GM12891 (cell line): ENCODE data around the gene MAPK1IP1L.
"Not testable (repeated sequence)": the region's sequence is repeated elsewhere in the genome, so short reads cannot be mapped to it uniquely, and the experiment has no call there.

Experiments
- DNase-seq: peaks from one replicate; pipeline ENCODE4 v3.0.0; 2011; ENCODE audit warnings: low spot score; ENCODE audit not compliant: insufficient read length
- FAIRE-seq: peaks from 2 replicates; lab custom pipeline; 2011; peaks lifted over from hg19 to GRCh38; lab: Jason Lieb, UNC
- PAX5 ChIP-seq: IDR thresholded peaks from 2 replicates; pipeline ENCODE4 v1.6.1; 2011; ENCODE audit warnings: low read length, moderate library complexity, mild to moderate bottlenecking; ENCODE audit not compliant: insufficient read depth, severe bottlenecking
- POLR2A ChIP-seq: IDR thresholded peaks from 2 replicates; pipeline ENCODE4 v1.6.1; 2011; ENCODE audit warnings: low read depth, low read length, control low read depth
- POLR2AphosphoS5 ChIP-seq: IDR thresholded peaks from 2 replicates; pipeline ENCODE4 v1.6.1; 2011; ENCODE audit warnings: low read depth, low read length, control low read depth
- POU2F2 ChIP-seq: IDR thresholded peaks from 2 replicates; pipeline ENCODE4 v1.6.1; 2011; ENCODE audit warnings: low read depth, mild to moderate bottlenecking, control low read depth, low read length, moderate library complexity
- SPI1 ChIP-seq: IDR thresholded peaks from 2 replicates; pipeline ENCODE4 v1.6.1; 2011; ENCODE audit warnings: low read depth, low read length, control low read depth
- TAF1 ChIP-seq: IDR thresholded peaks from 2 replicates; pipeline ENCODE4 v1.6.1; 2011; ENCODE audit warnings: low read depth, low read length, control low read depth

The MAPK1IP1L gene

DNA sequence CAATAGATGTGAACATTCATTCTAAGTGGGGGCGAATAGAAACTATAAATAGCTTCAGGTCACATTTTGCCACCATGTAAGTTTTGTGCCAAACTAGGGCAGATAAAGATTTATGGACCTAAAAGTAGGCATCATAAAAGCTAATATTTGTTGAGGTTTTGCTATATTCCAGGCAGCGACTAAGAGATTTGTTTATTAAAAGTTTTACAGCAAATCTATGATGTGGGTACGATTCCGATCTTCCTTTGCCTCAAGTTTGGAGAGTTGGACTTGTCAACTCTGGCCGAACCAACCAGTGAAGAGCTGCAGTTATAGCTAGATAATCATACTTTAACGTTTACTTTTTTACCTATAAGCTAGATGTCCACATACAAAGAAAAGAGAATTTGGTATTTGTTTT lies 1.6 kb downstream of the MAPK1IP1L start:
- peak; percentile 41 for FAIRE-seq
- TF ChIP-seq POLR2A (no peak), POU2F2 (no peak), TAF1 (no peak), PAX5 (no peak), POLR2AphosphoS5 (no peak), SPI1 (no peak)

DNA sequence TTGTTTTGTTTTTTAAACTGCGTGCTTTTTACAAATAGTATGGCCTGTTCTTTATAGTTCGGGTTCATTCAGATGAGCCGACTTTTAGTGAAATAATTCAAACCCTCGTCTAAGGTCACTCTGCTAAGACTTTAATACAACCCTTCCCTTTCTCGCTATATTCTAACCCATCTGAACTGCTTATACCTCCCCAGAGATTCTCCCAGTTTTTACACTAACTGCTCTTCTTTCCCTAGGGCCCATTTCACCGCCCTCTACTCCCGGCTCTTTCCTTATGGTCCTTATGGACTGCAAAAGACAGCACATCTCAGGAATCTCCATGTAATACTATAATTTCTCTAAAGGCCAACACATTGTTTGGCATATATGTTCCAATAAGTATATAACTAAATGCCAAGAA lies 2.1 kb downstream of the MAPK1IP1L start:
- no peak for DNase-seq
- no peak for FAIRE-seq
- no peak for TF ChIP-seq SPI1
- TF ChIP-seq POU2F2 = no peak

More for the DNA sequence above, 1.6 kb downstream of the MAPK1IP1L start:
- no peak for DNase-seq

GRCh38 chr14:55054098-55054497 lies 2.7 kb downstream of the MAPK1IP1L start:
- TF ChIP-seq POLR2A (no peak), POU2F2 (no peak), PAX5 (no peak), POLR2AphosphoS5 (no peak), SPI1 (no peak), TAF1 (no peak)
- DNase-seq (no peak), FAIRE-seq (no peak)

DNA sequence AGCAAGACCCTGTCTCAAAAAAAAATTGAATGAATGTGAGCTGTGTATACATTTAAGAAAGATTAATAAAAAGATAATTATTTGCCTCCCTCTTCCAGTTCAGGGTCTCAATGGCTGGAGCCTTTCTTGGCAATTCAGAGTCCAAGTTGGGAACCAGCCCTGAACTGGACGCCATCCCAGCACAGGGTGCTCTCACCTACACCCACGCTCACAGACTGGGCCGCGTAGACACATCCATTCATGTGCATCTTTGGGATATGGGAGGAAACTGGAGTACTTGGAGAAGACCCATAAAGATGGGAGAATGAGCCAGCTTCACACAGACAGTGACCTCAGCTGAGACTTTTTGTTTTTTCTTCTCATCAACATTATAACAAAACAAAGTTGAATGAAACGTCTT lies 6.5 kb downstream of the MAPK1IP1L start:
- FAIRE-seq (no peak), DNase-seq (no peak)
- TF ChIP-seq PAX5 (no peak), POU2F2 (no peak)

- TF ChIP-seq TAF1 (no peak), PAX5 (no peak), SPI1 (no peak), POLR2AphosphoS5 (no peak), POLR2A (no peak), POU2F2 (no peak)
Measured at GRCh38 chr14:55059333-55059732, 7.9 kb downstream of the MAPK1IP1L start.

GRCh38 chr14:55062517-55063351 lies 11.3 kb downstream of the MAPK1IP1L start:
- FAIRE-seq (no peak), DNase-seq (no peak)
- TF ChIP-seq POLR2AphosphoS5 (no peak; the same call in 1 of the 2 replicates), TAF1 (no peak), POLR2A (no peak), SPI1 (no peak), POU2F2 (no peak)

More at GRCh38 chr14:55059333-55059732, 7.9 kb downstream of the MAPK1IP1L start:
- DNase-seq (no peak), FAIRE-seq (no peak)

GRCh38 chr14:55064896-55065295 lies 13.4 kb downstream of the MAPK1IP1L start:
- DNase-seq, FAIRE-seq: not testable (repeated sequence)

GRCh38 chr14:55065411-55065810 lies 14.0 kb downstream of the MAPK1IP1L start:
- DNase-seq (no peak), FAIRE-seq (no peak)
- TF ChIP-seq POLR2AphosphoS5 = peak; percentile 52; the same call in 1 of the 2 replicates
- no peak for TF ChIP-seq PAX5
- TF ChIP-seq POLR2A = peak; percentile 49
- TF ChIP-seq POU2F2 = no peak
- no peak for TF ChIP-seq SPI1
- no peak for TF ChIP-seq TAF1

GRCh38 chr14:55066223-55066622 lies 14.8 kb downstream of the MAPK1IP1L start:
- no peak for FAIRE-seq
- no peak for DNase-seq
- no peak for TF ChIP-seq POU2F2
- TF ChIP-seq TAF1 = no peak
- no peak for TF ChIP-seq PAX5
- no peak for TF ChIP-seq POLR2A
- TF ChIP-seq POLR2AphosphoS5 = no peak
- TF ChIP-seq SPI1 = no peak

DNA sequence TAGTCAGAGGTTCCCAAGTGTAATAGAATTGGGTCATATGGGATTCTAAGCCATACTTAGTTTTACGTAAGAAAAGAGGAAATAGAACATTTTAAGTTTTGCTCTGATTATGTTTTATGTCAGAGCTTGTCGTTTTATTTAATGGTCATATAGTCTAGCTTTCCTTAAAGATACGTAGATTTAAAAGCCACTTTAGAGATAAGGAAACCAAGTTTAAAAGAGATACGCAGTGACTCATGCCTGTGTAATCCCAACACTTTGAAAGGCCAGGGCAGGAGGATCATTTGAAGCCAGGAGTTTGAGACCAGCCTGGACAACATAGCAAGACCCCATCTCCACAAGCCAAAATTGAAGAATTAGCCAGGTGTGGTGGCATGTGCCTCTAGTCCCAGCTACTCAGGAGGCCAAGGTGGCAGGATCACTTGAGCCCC lies 19.5 kb downstream of the MAPK1IP1L start:
- TF ChIP-seq TAF1 (no peak), PAX5 (no peak), SPI1 (no peak), POLR2A (no peak), POLR2AphosphoS5 (no peak), POU2F2 (no peak)
- peak; percentile 61 for FAIRE-seq

GRCh38 chr14:55071870-55072640 lies 20.6 kb downstream of the MAPK1IP1L start:
- DNase-seq (no peak), FAIRE-seq (peak; percentile 93)
- peak; percentile 84 for TF ChIP-seq PAX5
- no peak for TF ChIP-seq POLR2A
- TF ChIP-seq TAF1 = no peak
- peak; percentile 46; the same call in 1 of the 2 replicates for TF ChIP-seq POLR2AphosphoS5
- TF ChIP-seq POU2F2 = 0 out of 2 replicates have a peak, but pooled peaks have one; percentile 44
- TF ChIP-seq SPI1 = peak; percentile 41

More for the DNA sequence above, 19.5 kb downstream of the MAPK1IP1L start:
- DNase-seq = no peak
